GM23248 (cell line): Measurements from ENCODE around the gene BLMH. TPM values are rescaled to one million over a fixed set of nuclear protein-coding genes. Genes with fewer than 3 reads are reported as not detected.

Experiments used
- DNase-seq: peaks from one replicate; pipeline ENCODE4 v3.0.0-alpha.2; 2015
- H2AFZ ChIP-seq: fragments of 200-600 bp; sonication (generic); 2 replicates; pipeline ENCODE4 v1.6.1; 2016; ENCODE audit warnings: antibody characterized with exemption
- H3F3A ChIP-seq: fragments of 200-600 bp; sonication (generic); 2 replicates; pipeline ENCODE4 v1.6.1; 2016; ENCODE audit warnings: mild to moderate bottlenecking, antibody characterized with exemption, mixed run types; ENCODE audit not compliant: insufficient read depth
- H3K27ac ChIP-seq: fragments of 200-600 bp; sonication (generic); 2 replicates; pipeline ENCODE4 v1.5.1; 2016; ENCODE audit warnings: mild to moderate bottlenecking
- H3K27me3 ChIP-seq: fragments of 200-600 bp; sonication (generic); replicated peaks from 2 replicates; pipeline ENCODE4 v1.6.1; 2016; ENCODE audit warnings: mild to moderate bottlenecking; ENCODE audit not compliant: insufficient read depth
- H3K36me3 ChIP-seq: fragments of 200-600 bp; sonication (generic); 2 replicates; pipeline ENCODE4 v1.6.1; 2016; ENCODE audit warnings: low read depth, mild to moderate bottlenecking
- H3K4me1 ChIP-seq: fragments of 200-600 bp; sonication (generic); 2 replicates; pipeline ENCODE4 v1.6.1; 2016; ENCODE audit warnings: mild to moderate bottlenecking; ENCODE audit not compliant: insufficient read depth
- H3K4me2 ChIP-seq: fragments of 200-600 bp; sonication (generic); one replicate; pipeline ENCODE4 v1.6.1; 2016; ENCODE audit warnings: mild to moderate bottlenecking; ENCODE audit not compliant: unreplicated experiment
- H3K4me3 ChIP-seq: fragments of 200-600 bp; sonication (generic); 2 replicates; pipeline ENCODE4 v1.5.1; 2016; ENCODE audit warnings: mild to moderate bottlenecking
- H3K79me2 ChIP-seq: fragments of 200-600 bp; sonication (generic); 2 replicates; pipeline ENCODE4 v1.6.1; 2016; ENCODE audit warnings: mild to moderate bottlenecking; ENCODE audit not compliant: insufficient read depth
- H3K9ac ChIP-seq: fragments of 200-600 bp; sonication (generic); 2 replicates; pipeline ENCODE4 v1.6.1; 2016; ENCODE audit warnings: mild to moderate bottlenecking
- H3K9me2 ChIP-seq: fragments of 200-600 bp; sonication (generic); 2 replicates; pipeline ENCODE4 v1.6.1; 2016; ENCODE audit warnings: mixed run types, mild to moderate bottlenecking, moderate library complexity; ENCODE audit not compliant: insufficient read depth
- H3K9me3 ChIP-seq: fragments of 200-600 bp; sonication (generic); one replicate; pipeline ENCODE4 v1.6.1; 2017; ENCODE audit warnings: low read depth
- H4K20me1 ChIP-seq: fragments of 200-600 bp; sonication (generic); 2 replicates; pipeline ENCODE4 v1.6.0; 2016; ENCODE audit not compliant: insufficient read depth
- EZH2 ChIP-seq: fragments of 200-600 bp; sonication (generic); IDR thresholded peaks from 2 replicates; pipeline ENCODE4 v1.6.1; 2018; ENCODE audit warnings: antibody characterized with exemption, mild to moderate bottlenecking; ENCODE audit not compliant: insufficient read depth, poor library complexity, severe bottlenecking
- EZH2phosphoT487 ChIP-seq: fragments of 200-600 bp; sonication (generic); IDR thresholded peaks from 2 replicates; pipeline ENCODE4 v1.6.1; 2018; ENCODE audit warnings: antibody characterized with exemption, moderate library complexity, mild to moderate bottlenecking, low read depth; ENCODE audit not compliant: insufficient read depth
- WGBS, 2 experiments: methylation state at CpG; one replicate each; pipeline ENCODE4 v1.1.6; 2015 to 2017; ENCODE audit warnings: low lambda C conversion rate in 2 of 2, low coverage in 1 of 2; ENCODE audit errors: missing lambda C conversion rate in 2 of 2; 5-methylcytosine and 5-hydroxymethylcytosine counted together
- in situ Hi-C: fragments of 300-500 bp; cut with MboI; formaldehyde crosslinking; loops from 2 replicates; pipeline ENCODE4 v1.15.0; 2020
- polyA plus RNA-seq: library from polyadenylated mRNA; unstranded; fragments of >200 nt; fragmentation: Nextera tagmentation; extraction: Ambion mirVana; gene quantifications from 2 replicates; pipeline ENCODE4 v1.2.1, GENCODE V29; 2016
- total RNA-seq: library from RNA; depleted of rRNA; stranded (reverse); fragments of >200 nt; shearing (Covaris generic); gene quantifications from 2 replicates; pipeline ENCODE4 v1.2.3, GENCODE V29; 2014

The BLMH gene
- total and polyA plus RNA-seq, 2 experiments from 2014 or later: 17.3 to 22.4 TPM

DNA sequence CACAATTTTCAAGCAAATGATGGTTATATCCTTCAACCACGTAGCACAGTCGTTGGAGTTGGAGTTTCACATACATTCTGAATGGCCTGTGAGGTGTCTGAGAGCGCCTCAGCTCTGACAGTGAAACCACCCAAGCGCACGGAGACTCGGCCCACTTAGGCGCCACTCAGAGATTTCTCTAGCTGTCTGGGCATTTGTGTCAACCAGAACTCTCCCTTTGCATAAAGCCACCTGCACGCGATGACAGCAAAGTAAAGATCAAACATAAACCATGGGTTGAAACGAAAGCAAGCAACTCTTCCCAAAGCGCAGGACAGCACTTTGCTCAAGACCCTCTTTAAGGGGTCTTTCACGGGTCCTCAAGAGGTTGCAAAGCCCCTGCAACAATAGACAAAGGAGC is 56.8 kb downstream of the BLMH start:
- peak overlapping the region; percentile 68 for H3K4me3 ChIP-seq
- H3K36me3 ChIP-seq: no peaks in the 10 kb centered on the region
- in situ Hi-C loops: no loop called here
- H3K79me2 ChIP-seq: no peaks in the 10 kb centered on the region
- 35% methylated on average over 12 of the region's 12 CpGs for WGBS, 2 experiments
- H3K4me2 ChIP-seq: peak overlapping the region; percentile 86
- TF ChIP-seq EZH2phosphoT487: 0 out of 2 replicates have a peak, but pooled peaks have one; percentile 5
- no peak for TF ChIP-seq EZH2
- peaks cover 12% of the 10 kb centered on the region for H3K4me1 ChIP-seq
- no peaks in the 10 kb centered on the region for H3K9me3 ChIP-seq
- H4K20me1 ChIP-seq: no peaks in the 10 kb centered on the region
- no peaks in the 10 kb centered on the region for H3F3A ChIP-seq
- H3K27me3 ChIP-seq: peaks cover 39% of the 10 kb centered on the region
- no peak overlapping the region for H3K9ac ChIP-seq
- peak overlapping the region; percentile 66 for H2AFZ ChIP-seq
- no peaks in the 10 kb centered on the region for H3K9me2 ChIP-seq
- peak; percentile 23 for DNase-seq
- H3K27ac ChIP-seq: no peak overlapping the region

DNA sequence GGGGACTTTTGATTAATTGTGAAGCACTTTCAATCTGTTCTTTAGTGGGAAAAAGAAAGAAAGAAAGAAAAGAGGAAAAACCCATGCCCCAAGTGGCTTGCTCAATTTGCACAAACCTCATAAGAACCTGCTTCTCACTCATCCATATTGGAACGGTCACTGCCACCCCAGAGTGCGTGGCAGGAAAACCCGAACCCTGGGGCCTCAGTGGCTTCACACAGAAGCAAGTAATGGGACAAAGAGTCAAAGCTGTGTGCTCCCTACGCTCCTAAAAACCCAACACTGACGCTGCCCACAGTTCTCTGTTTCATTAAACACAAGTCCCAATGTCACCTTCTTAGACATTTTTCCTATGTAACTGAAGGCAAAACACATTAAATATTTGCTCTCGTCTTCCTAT is 57.4 kb downstream of the BLMH start:
- Histone ChIP-seq H2AFZ (no peak overlapping the region), H3K9me2 (no peaks in the 10 kb centered on the region), H3F3A (no peaks in the 10 kb centered on the region), H3K27ac (no peak overlapping the region), H3K4me3 (no peak overlapping the region), H3K9ac (no peak overlapping the region), H3K4me2 (no peak overlapping the region), H3K79me2 (no peaks in the 10 kb centered on the region), H3K4me1 (peaks cover 12% of the 10 kb centered on the region), H3K27me3 (peaks cover 39% of the 10 kb centered on the region), H4K20me1 (no peaks in the 10 kb centered on the region), H3K36me3 (no peaks in the 10 kb centered on the region), H3K9me3 (no peaks in the 10 kb centered on the region)
- TF ChIP-seq EZH2phosphoT487: no peak
- TF ChIP-seq EZH2: no peak
- WGBS, 2 experiments: 87 to 89% methylated on average over 6 of the region's 6 CpGs
- DNase-seq: no peak
- in situ Hi-C loops: no loop called here

GRCh38 chr17:30232824-30233427 is 58.8 kb downstream of the BLMH start:
- peaks cover 39% of the 10 kb centered on the region for H3K27me3 ChIP-seq
- DNase-seq: no peak
- no peaks in the 10 kb centered on the region for H3F3A ChIP-seq
- H3K9ac ChIP-seq: no peak overlapping the region
- H3K4me2 ChIP-seq: no peak overlapping the region
- H3K4me1 ChIP-seq: peaks cover 12% of the 10 kb centered on the region
- in situ Hi-C loops: no loop called here
- no peak overlapping the region for H3K4me3 ChIP-seq
- no peak for TF ChIP-seq EZH2
- no peak for TF ChIP-seq EZH2phosphoT487
- WGBS, 2 experiments: 76 to 80% methylated on average over 11 of the region's 11 CpGs
- H4K20me1 ChIP-seq: no peaks in the 10 kb centered on the region
- no peak overlapping the region for H2AFZ ChIP-seq
- no peaks in the 10 kb centered on the region for H3K9me3 ChIP-seq
- H3K79me2 ChIP-seq: no peaks in the 10 kb centered on the region
- H3K27ac ChIP-seq: no peak overlapping the region
- H3K36me3 ChIP-seq: no peaks in the 10 kb centered on the region
- H3K9me2 ChIP-seq: no peaks in the 10 kb centered on the region

DNA sequence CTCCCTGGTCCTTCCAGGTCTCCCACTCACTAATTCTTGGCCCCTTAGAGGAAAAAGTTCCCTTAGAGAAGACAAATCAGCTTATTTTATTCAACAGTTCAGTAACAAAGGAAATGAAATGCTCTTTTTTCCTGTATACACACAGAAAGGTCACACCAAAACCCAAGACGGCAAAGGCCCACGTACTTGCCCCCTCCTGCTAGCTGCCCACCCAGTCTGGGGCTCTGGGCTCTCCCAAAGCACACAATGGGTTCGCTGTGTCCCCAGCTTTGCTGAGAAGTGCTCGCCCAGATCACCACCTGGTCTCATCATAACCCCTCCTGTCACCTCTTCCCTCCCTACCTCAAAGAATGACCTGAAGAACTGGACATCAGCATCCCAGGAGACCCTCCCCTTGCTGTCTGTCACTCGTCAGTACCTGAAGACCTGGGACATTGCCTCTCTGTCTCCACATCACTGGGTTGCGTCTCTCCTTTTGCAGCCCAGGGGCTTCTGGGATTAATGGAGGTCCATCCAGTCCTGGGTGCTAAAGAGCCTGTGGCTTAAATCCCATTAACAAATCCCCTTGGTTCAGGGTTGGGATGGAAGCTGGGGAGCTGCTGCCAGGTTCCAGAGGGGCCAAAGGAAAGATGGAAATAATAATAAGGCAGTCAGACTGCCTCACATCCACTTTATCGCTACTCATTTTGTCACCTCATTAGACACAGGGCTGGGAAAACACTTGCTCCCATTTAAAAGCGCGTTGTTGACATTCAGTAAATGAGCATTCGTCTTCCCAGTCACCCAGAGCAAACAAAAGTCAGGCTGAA is 59.5 kb downstream of the BLMH start:
- Histone ChIP-seq H3K27ac (no peak overlapping the region), H3K9me2 (no peaks in the 10 kb centered on the region), H4K20me1 (no peaks in the 10 kb centered on the region), H3K9me3 (no peaks in the 10 kb centered on the region), H3K27me3 (peaks cover 36% of the 10 kb centered on the region), H3F3A (no peaks in the 10 kb centered on the region), H3K4me3 (no peak overlapping the region), H3K79me2 (no peaks in the 10 kb centered on the region), H3K4me2 (no peak overlapping the region), H2AFZ (no peak overlapping the region), H3K4me1 (peaks cover 8% of the 10 kb centered on the region; the same call in 1 of the 2 replicates), H3K36me3 (no peaks in the 10 kb centered on the region), H3K9ac (no peak overlapping the region)
- DNase-seq: no peak
- in situ Hi-C loops: no loop called here
- TF ChIP-seq EZH2phosphoT487 (no peak), EZH2 (no peak)
- 76 to 77% methylated on average over 10 of the region's 10 CpGs for WGBS, 2 experiments
